Activated T-cell treated with anti-CD3 and anti-CD28 coated beads, Interleukin-2, amount 50 U/mL, for 72 hours (primary cell): ENCODE measurements around the gene PPP6R3. TPM values are rescaled to one million over a fixed set of nuclear protein-coding genes. Genes with fewer than 3 reads are reported as not detected.
A peak's percentile ranks its signal among the peaks of the same experiment; 100 is the strongest.
"Not testable (repeated sequence)": the region's sequence is repeated elsewhere in the genome, so short reads cannot be mapped to it uniquely, and the experiment has no call there.

ENCODE experiments used
- ATAC-seq, 2 donors: fragments of 150-1000 bp; cut with Tn5 transposase; replicated peaks in 1 of 2; 2 replicates each; pipeline ENCODE4 v1.10.0; 2021; ENCODE audit warnings: moderate library complexity in 2 of 2, mild to moderate bottlenecking in 1 of 2
- DNase-seq, 2 donors: peaks; one replicate each; pipeline ENCODE4 v3.0.0; 2021 to 2022; ENCODE audit warnings: mixed read lengths in 1 of 2
- H3K27ac Mint-ChIP-seq: one replicate; pipeline ENCODE4 v1.8.0; 2022; ENCODE audit warnings: mild to moderate bottlenecking, moderate library complexity, mixed read lengths
- H3K27me3 Mint-ChIP-seq: one replicate; pipeline ENCODE4 v1.8.0; 2022; ENCODE audit warnings: low read depth, mixed read lengths
- H3K36me3 Mint-ChIP-seq, 2 donors: one replicate each; pipeline ENCODE4 v1.8.0; 2022; ENCODE audit warnings: mixed read lengths in 2 of 2, mild to moderate bottlenecking in 1 of 2; ENCODE audit not compliant: insufficient read depth in 2 of 2
- H3K4me1 Mint-ChIP-seq: one replicate; pipeline ENCODE4 v1.8.0; 2022; ENCODE audit warnings: low read depth, mixed read lengths
- H3K4me3 Mint-ChIP-seq, 2 donors: one replicate each; pipeline ENCODE4 v1.8.0; 2022; ENCODE audit warnings: mild to moderate bottlenecking in 2 of 2, mixed read lengths in 2 of 2, moderate library complexity in 2 of 2
- H3K9me3 Mint-ChIP-seq, 2 donors: one replicate each; pipeline ENCODE4 v1.8.0; 2022; ENCODE audit warnings: mixed read lengths in 2 of 2
- total RNA-seq, 2 donors: library from RNA; stranded (reverse); gene quantifications; one replicate each; pipeline ENCODE4 v1.2.3, GENCODE V29; 2022

Gene PPP6R3
- total RNA-seq, 2 donors from 2014 or later: 111 to 128 TPM

DNA sequence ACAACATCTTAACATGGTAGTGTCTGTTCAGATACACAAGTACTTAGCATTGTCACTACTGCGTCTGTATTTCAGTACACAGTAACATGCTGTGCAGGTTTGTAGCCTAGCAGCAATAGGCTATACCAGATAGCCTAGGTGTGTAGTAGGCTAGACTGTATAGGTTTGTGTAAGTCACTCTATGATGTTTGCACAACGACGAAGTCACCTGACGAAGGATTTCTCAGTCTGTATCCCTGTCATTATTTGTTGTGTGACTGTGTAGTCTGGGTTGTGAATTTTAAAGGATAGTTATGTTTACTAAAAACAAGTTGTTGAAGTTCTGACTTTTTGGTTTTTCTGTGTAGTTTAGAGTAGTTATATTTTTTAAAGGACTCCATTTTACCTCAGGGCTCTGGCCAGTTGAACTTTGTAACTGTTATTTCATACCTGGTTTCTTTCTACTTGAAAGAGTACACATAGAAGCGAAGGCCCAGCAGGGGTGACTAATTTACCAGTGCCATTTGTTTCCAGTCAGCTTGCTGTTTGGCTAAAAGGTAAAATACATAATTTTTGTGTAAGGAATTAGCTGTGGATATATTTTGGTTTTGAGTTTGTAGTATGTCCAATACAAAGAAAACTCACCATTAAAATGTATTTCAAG, 72.3 kb downstream of the PPP6R3 start:
- Mint-ChIP-seq H3K27ac (peak overlapping the region; percentile 79), H3K4me1 (peaks cover 59% of the 10 kb centered on the region)

DNA sequence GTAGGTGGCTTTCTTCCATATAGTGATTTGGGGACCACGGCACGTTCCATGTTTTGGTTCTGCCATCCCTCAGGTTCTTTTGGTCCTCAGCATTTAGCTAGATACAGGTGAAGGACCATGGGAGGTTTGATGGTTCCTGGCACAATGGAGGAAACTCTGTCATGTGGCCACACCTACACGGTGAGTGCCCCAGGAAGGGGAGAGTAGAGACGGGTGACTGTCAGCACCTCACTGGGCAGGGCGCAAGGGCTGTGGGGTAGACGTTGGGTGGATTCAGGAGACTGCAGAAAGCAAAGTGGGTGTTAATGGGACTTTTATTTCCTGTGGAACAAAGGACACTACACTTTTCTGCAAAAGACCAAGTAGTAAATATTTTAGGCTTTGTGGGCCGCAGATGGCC, 73.4 kb downstream of the PPP6R3 start:
- no peak for DNase-seq
- Mint-ChIP-seq H3K4me1 (peaks cover 49% of the 10 kb centered on the region), H3K36me3 (peaks cover 6 to 38% of the 10 kb centered on the region in 2 donors), H3K4me3 (no peak overlapping the region), H3K27ac (peak overlapping the region; percentile 64), H3K27me3 (no peaks in the 10 kb centered on the region), H3K9me3 (no peaks in the 10 kb centered on the region)
- ATAC-seq: no peak

More for the DNA sequence above, 72.3 kb downstream of the PPP6R3 start:
- no peak for DNase-seq
- Mint-ChIP-seq H3K36me3 (peaks cover 3 to 40% of the 10 kb centered on the region in 2 donors), H3K4me3 (no peak overlapping the region), H3K27me3 (no peaks in the 10 kb centered on the region), H3K9me3 (no peaks in the 10 kb centered on the region)
- ATAC-seq: no peak

GRCh38 chr11:68535098-68535497, 74.5 kb downstream of the PPP6R3 start:
- DNase-seq: no peak

DNA sequence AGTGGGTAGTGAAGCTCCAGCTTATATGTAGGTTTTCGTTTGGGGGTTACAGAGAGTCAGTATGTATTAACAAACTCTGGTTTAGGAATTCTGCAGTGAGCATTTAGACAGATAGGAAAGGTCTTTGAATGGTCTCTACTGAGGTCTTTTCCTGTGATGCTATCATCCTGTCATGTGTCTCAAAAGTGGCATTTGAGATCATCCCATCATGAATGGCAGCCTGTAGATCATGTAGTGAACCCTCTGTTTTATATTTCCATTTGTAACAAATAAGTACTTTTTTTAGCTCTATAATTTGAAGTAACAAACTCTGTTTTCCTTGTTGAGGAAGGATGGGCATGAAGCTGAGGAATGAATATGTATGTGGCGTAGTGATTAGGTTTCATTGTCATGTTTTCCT, 76.2 kb downstream of the PPP6R3 start:
- Mint-ChIP-seq H3K9me3 (peaks cover 0 to 2% of the 10 kb centered on the region in 2 donors), H3K4me3 (no peak overlapping the region), H3K36me3 (peaks cover 18 to 42% of the 10 kb centered on the region in 2 donors), H3K27ac (peak overlapping the region; percentile 76), H3K27me3 (no peaks in the 10 kb centered on the region), H3K4me1 (peaks cover 48% of the 10 kb centered on the region)
- ATAC-seq: no peak
- DNase-seq: no peak

More at GRCh38 chr11:68535098-68535497, 74.5 kb downstream of the PPP6R3 start:
- H3K4me1 Mint-ChIP-seq: peaks cover 49% of the 10 kb centered on the region
- no peak overlapping the region for H3K4me3 Mint-ChIP-seq
- no peaks in the 10 kb centered on the region for H3K27me3 Mint-ChIP-seq
- H3K36me3 Mint-ChIP-seq: peaks cover 13 to 41% of the 10 kb centered on the region in 2 donors
- no peaks in the 10 kb centered on the region for H3K9me3 Mint-ChIP-seq
- H3K27ac Mint-ChIP-seq: peak overlapping the region; percentile 46
- no peak for ATAC-seq

- H3K9me3 Mint-ChIP-seq: peaks cover 0 to 2% of the 10 kb centered on the region in 2 donors
- H3K27me3 Mint-ChIP-seq: no peaks in the 10 kb centered on the region
- DNase-seq (no peak), ATAC-seq (no peak)
- peak overlapping the region; percentile 74 for H3K27ac Mint-ChIP-seq
- H3K4me3 Mint-ChIP-seq: no peak overlapping the region
- peaks cover 43% of the 10 kb centered on the region for H3K4me1 Mint-ChIP-seq
- H3K36me3 Mint-ChIP-seq: peaks cover 18 to 42% of the 10 kb centered on the region in 2 donors
These were observed 77.5 kb downstream of the PPP6R3 start for GRCh38 chr11:68538025-68538424.

DNA sequence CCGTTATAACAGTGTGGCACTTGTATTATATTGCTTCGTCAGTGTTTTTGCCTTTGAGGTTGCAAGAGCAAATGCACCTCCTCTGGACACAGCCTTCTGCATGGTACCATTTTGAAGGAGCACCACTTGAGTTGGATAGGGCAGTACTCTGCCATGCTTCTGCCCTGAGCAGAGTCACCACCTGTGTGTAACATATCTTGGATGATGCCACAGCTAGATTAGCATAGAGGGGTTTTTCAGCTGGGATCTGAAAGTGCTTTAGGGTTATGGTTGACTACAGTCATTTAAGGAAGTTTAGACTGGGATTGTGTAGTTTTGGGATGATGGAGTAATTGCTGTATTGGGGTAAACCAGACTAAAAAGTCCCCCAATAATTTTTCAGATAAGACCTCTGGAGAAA, 78.8 kb downstream of the PPP6R3 start:
- no peak for DNase-seq
- H3K36me3 Mint-ChIP-seq: peaks cover 18 to 41% of the 10 kb centered on the region in 2 donors
- H3K9me3 Mint-ChIP-seq: peaks cover 0 to 2% of the 10 kb centered on the region in 2 donors
- ATAC-seq: peak in 1 of 2 donors; percentile 40
- H3K27ac Mint-ChIP-seq: peak overlapping the region; percentile 79
- H3K4me1 Mint-ChIP-seq: peaks cover 51% of the 10 kb centered on the region
- H3K27me3 Mint-ChIP-seq: no peaks in the 10 kb centered on the region
- no peak overlapping the region for H3K4me3 Mint-ChIP-seq

DNA sequence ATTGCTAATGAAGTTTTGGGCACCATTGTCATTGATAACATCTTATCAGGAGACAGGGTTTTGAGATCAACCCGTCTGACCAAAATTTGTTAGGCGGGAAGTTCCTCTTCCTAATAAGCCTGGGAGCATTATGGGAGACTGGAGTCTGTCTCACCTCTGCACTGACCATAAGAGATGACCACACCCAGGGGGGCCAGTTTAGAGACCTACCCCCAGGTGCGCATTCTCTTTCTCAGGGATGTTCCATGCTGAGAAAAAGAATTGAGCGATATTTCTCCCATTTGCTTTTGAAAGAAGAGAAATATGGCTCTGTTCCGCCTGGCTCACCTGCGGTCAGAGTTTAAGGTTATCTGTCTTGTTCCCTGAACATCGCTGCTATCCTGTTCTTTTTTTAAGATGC, 80.0 kb downstream of the PPP6R3 start:
- peaks cover 50% of the 10 kb centered on the region for H3K4me1 Mint-ChIP-seq
- H3K9me3 Mint-ChIP-seq, DNase-seq, ATAC-seq, H3K4me3 Mint-ChIP-seq, H3K27me3 Mint-ChIP-seq, H3K27ac Mint-ChIP-seq: not testable (repeated sequence)
- H3K36me3 Mint-ChIP-seq: peaks cover 18 to 44% of the 10 kb centered on the region in 2 donors

- peaks cover 0 to 2% of the 10 kb centered on the region in 2 donors for H3K9me3 Mint-ChIP-seq
- no peak for ATAC-seq
- peak overlapping the region; percentile 28 for H3K27ac Mint-ChIP-seq
- H3K27me3 Mint-ChIP-seq: no peaks in the 10 kb centered on the region
- H3K4me1 Mint-ChIP-seq: peaks cover 48% of the 10 kb centered on the region
- peak overlapping the region in 1 of 2 donors; percentile 11 for H3K4me3 Mint-ChIP-seq
- H3K36me3 Mint-ChIP-seq: peaks cover 18 to 44% of the 10 kb centered on the region in 2 donors
- DNase-seq: no peak
These were observed 80.6 kb downstream of the PPP6R3 start for GRCh38 chr11:68541116-68541515.

DNA sequence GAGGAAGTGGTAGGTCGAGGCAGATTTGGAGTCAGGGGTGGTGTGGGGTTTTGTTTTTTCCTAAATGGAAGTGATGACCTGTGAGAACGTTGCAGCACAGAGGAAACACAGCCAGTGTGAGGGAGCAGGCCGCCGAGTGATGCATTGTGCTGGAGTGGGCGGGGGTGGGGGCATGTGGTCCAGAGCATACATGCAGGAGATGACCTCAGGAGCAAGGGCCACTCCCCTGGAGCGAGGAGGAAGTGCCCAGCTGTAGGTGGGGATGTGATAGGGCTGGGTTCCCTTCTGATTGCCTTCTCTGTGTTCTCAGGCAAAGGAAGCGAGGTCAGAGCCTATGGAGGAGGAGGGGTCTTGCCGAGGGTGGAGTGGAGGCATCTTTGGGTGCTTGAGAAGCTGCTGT, 81.4 kb downstream of the PPP6R3 start:
- Mint-ChIP-seq H3K27me3 (no peaks in the 10 kb centered on the region), H3K36me3 (peaks cover 18 to 42% of the 10 kb centered on the region in 2 donors), H3K4me1 (peaks cover 48% of the 10 kb centered on the region), H3K9me3 (peaks cover 0 to 2% of the 10 kb centered on the region in 2 donors), H3K4me3 (no peak overlapping the region), H3K27ac (peak overlapping the region; percentile 39)
- ATAC-seq: peak in 1 of 2 donors; percentile 5
- no peak for DNase-seq

- Mint-ChIP-seq H3K27ac (no peak overlapping the region), H3K27me3 (no peaks in the 10 kb centered on the region), H3K4me3 (no peak overlapping the region), H3K36me3 (peaks cover 17 to 40% of the 10 kb centered on the region in 2 donors), H3K4me1 (peaks cover 54% of the 10 kb centered on the region), H3K9me3 (peaks cover 0 to 2% of the 10 kb centered on the region in 2 donors)
- DNase-seq (no peak), ATAC-seq (peak in 1 of 2 donors; percentile 38)
These were observed 82.1 kb downstream of the PPP6R3 start for GRCh38 chr11:68542617-68543016.

DNA sequence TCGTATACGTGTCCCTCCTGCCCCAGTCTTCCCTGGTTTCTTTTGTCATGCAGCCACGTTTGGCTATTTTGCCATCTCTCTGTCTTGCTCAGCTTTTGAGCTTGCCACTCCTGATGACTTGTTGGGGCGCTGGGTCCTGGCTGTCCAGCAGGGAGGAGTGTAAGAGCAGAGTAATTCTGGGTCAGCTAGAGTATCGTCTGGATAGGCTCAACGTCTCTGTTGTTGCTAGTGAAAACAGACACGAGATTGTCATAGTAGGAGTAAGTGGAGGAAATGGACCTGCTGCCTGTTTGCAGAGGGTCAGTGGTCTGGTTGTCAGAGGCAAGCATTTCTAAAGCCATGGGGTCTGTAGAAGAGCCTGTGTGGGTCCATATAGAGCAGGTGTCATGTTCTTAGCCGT, 83.0 kb downstream of the PPP6R3 start:
- ATAC-seq (no peak), DNase-seq (no peak)
- H3K4me1 Mint-ChIP-seq: peaks cover 64% of the 10 kb centered on the region
- H3K4me3 Mint-ChIP-seq: no peak overlapping the region
- no peaks in the 10 kb centered on the region for H3K27me3 Mint-ChIP-seq
- peaks cover 17 to 38% of the 10 kb centered on the region in 2 donors for H3K36me3 Mint-ChIP-seq
- H3K27ac Mint-ChIP-seq: peak overlapping the region; percentile 67
- H3K9me3 Mint-ChIP-seq: peaks cover 0 to 2% of the 10 kb centered on the region in 2 donors

GRCh38 chr11:68545347-68545746, 84.8 kb downstream of the PPP6R3 start:
- peak in 1 of 2 donors; percentile 64 for ATAC-seq
- Mint-ChIP-seq H3K27me3 (no peaks in the 10 kb centered on the region), H3K4me1 (peaks cover 71% of the 10 kb centered on the region), H3K9me3 (peaks cover 0 to 2% of the 10 kb centered on the region in 2 donors), H3K4me3 (peak overlapping the region in 1 of 2 donors; percentile 4), H3K27ac (peak overlapping the region; percentile 85), H3K36me3 (peaks cover 9 to 28% of the 10 kb centered on the region in 2 donors)
- DNase-seq: no peak

GRCh38 chr11:68545796-68546195, 85.2 kb downstream of the PPP6R3 start:
- Mint-ChIP-seq H3K4me1 (peaks cover 75% of the 10 kb centered on the region), H3K27ac (peak overlapping the region; percentile 77), H3K27me3 (no peaks in the 10 kb centered on the region), H3K36me3 (peaks cover 9 to 30% of the 10 kb centered on the region in 2 donors), H3K4me3 (peak overlapping the region in 1 of 2 donors; percentile 4), H3K9me3 (peaks cover 0 to 2% of the 10 kb centered on the region in 2 donors)
- no peak for DNase-seq
- no peak for ATAC-seq
